HL-60/S4 (cell line): ENCODE results near the gene ATF5.

ENCODE experiments used
- in situ Hi-C: fragments of 300-500 bp; cut with MboI; formaldehyde crosslinking; loops from 2 replicates; pipeline ENCODE4 v1.14.3; 2022; ENCODE audit warnings: low sequenced_read_pairs

Gene ATF5, protein sequence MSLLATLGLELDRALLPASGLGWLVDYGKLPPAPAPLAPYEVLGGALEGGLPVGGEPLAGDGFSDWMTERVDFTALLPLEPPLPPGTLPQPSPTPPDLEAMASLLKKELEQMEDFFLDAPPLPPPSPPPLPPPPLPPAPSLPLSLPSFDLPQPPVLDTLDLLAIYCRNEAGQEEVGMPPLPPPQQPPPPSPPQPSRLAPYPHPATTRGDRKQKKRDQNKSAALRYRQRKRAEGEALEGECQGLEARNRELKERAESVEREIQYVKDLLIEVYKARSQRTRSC

DNA sequence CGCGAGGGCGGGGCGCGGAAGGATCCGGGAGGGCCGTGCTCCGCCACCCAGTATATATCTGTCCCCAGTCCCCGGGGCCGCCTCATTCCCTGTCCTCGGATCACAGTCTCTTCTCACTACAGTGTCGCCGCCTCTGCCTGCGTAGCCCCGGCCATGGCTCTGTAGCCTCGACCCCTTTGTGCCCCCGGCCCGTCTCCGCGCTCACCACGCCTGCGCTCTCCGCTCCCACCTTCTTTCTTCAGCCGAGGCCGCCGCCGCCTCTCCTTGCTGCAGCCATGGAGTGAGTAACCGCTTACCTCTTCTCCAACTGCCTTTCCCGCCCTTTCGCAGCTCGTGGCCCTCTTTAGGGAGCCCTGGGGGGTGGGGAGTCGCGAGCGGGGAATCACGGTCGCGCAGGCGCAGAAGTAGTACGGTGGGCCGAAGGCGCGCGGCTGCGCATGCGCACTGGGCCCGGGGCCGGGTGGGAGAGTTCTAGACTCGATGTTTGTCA lies at the start of gene ATF5, which contains the start of gene NUP62:
Gene ATF5 (plus strand): TSS at position 85 of the 490 bp plus-strand sequence. CDS start 1,646 bp downstream, outside the sequence.
Gene NUP62 (minus strand): TSS at position 384 of the 490 bp plus-strand sequence. CDS start 19,697 bp downstream, outside the sequence.
- in situ Hi-C loops = no loop called here

DNA sequence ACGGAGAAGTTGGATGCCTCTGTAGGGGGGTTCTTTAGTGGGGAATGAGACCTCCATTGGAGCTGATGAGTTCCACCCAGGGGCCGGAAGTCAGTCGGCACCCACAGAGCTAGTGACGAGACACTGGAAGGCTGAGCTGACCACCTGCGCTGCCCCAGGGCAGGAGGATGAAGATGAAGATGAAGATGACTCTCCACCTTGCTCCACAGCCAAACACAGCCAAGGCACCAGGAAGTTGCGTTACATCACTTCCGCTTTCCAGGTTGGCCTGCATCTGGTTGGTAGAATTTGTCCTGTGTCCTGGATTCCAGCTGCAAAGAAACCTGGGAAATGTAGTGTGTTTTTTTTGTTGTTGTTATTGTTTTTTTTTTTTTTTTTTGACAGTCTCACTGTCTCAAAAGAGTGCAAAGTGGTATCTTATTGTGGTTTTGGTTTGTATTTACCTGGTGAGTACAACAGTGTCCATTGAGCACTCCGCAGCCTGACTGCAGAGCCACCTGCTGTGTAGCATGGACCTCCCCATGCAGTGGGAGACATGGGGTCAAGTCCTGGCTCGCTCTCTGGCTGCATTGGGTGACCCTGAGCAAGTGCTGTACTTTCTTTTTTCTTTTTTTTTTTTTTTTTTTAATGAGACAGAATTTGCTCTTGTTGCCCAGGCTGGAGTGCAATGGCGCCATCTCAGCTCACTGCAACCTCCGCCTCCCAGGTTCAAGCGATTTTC lies 49.6 kb upstream of the ATF5 start:
- in situ Hi-C loops = no loop called here

DNA sequence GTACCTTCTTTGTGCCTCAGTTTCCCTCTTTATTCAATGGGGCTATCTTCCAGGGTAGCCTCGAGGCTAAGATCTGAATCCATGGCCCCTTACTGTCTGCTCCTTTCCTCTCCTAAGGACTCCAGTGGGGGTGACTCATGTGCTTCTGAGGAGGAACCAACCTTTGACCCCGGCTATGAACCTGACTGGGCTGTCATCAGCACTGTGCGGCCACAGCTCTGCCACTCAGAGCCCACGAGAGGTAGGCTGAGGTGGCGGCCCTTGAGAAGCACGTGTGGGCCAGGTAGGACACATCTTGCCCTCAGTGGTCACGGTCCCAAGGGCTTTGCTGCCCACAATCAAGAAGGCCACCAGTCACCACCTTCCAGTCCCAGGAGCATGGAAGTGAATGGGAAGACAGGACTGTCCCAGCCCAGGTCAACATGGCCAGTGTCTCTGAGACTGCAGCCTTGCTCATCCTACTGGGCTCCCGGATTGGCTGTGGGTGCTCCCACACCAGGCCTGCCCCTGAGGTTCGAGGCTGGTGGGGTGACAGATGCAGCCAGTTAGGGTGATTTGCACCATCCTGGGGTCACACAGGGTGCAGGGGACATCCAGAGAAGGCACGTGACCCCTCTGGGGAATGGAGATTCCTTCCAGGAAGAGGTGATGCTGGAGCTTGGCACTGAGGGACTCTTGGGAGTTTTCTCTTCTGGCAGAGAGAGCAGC lies 48.7 kb upstream of the ATF5 start:
- in situ Hi-C loops = no loop called here

DNA sequence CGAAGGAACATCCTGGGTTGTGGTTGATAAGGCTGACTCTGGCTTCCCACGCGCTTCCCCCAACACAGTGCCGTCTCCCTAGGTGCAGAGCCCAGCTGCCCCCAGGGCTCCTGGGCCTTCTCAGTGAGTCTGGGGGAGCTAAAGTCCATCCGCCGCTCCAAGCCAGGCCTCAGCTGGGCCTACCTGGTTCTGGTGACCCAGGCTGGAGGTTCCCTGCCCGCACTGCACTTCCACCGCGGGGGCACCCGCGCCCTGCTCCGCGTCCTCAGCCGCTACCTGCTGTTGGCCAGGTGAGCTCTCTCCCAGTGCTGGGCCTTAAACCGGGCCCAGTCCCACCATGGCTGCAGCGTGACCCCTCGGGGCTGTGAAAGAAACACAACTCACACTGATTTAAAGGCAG lies 47.8 kb upstream of the ATF5 start:
- in situ Hi-C loops = no loop called here

DNA sequence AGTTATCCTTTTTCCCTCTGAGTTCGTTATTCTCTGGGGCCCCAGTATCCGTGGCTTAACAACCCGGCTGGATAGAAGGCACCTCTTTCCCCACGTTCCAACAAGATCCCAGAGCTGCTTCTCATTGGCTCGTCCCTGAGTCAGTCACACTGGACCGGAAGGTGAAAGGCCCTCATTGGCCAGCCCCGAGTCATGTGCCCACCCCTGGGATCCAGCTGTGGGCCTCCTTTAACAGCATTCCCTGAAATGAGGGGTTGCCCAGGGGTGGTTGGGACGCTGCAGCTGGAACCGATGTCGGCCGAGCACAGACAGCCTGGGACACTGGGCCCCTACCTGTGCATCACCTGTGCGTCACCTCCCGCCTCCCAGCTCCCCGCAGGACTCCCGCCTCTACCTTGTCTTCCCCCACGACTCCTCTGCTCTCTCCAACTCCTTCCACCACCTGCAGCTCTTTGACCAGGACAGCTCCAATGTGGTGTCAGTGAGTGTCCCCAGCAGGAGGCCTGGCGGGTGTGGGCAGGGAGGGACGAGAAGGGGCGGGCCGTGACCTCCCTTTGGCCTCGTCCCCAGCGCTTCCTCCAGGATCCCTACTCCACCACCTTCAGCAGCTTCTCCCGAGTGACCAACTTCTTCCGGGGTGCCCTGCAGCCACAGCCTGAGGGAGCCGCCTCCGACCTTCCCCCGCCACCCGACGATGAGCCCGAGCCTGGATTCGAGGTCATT lies 47.2 kb upstream of the ATF5 start:
- in situ Hi-C loops = no loop called here

DNA sequence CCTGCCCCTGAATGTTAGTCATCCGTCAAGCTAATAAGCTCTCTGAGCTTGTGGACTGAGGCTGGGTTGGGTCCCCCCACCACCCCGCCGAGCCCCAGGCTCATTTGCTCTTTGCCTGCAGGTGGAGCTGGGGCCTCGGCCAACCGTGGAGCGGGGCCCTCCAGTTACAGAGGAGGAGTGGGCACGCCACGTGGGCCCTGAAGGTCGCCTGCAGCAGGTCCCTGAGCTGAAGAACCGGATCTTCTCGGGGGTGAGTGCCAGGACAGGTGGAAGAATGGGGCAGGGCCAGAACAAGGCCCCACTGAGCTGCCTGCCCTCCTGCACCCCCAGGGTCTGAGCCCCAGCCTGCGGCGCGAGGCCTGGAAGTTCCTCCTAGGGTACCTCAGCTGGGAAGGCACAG lies 46.4 kb upstream of the ATF5 start:
- in situ Hi-C loops = no loop called here

DNA sequence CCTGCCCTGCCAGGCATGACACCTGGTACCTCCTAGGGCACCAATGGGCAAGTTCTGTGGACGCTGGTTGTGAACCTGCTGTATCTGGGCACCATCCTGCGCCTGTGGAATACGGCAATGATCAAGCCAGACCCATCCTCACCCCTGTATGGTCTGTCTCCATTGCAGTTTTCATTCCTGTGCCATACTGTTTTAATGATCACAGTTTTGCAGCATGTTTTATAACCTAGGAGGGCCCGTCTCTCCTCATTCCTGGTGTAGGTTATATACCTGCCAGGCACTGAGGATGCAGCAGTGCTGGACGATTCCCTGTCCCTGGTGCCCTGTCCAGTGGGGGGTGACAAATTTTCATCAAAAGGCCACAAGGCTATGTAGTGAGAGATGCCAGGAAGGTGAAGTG lies 45.9 kb upstream of the ATF5 start:
- in situ Hi-C loops = no loop called here

DNA sequence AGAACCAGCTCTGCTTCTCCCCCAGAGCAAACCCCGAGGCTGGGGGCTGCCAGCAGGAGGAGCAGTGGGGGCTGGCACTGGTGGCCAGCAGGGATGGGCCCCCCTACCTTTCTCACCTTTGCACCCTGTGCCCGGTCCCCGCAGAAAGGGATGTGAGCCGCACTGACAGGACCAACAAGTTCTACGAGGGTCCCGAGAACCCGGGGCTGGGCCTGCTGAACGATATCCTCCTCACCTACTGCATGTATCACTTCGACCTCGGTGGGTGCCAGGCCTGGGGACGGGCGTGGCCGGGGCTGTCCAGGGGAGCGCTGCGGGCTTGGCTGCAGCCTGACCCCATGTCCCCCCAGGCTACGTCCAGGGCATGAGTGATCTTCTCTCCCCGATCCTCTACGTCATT lies 44.9 kb upstream of the ATF5 start:
- in situ Hi-C loops = no loop called here

DNA sequence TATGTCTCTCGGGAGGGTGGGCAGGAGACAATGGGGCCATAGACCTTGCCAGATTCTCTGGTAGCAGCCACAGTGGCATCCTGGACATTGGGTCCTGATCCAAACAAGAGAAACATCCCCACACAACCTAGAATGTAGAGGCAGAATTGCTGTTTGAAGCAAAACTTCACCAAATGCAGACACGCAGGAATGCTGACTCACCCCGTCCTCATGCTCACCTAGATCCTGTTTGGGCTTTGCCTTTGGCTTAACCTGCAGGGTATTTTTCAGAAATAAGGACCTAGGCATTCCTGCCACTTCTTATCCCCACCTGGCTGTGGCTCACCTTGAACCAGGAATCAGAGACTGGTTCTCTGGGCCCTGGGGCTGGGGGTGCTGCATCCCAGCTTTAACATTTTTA lies 44.2 kb upstream of the ATF5 start:
- in situ Hi-C loops = no loop called here

DNA sequence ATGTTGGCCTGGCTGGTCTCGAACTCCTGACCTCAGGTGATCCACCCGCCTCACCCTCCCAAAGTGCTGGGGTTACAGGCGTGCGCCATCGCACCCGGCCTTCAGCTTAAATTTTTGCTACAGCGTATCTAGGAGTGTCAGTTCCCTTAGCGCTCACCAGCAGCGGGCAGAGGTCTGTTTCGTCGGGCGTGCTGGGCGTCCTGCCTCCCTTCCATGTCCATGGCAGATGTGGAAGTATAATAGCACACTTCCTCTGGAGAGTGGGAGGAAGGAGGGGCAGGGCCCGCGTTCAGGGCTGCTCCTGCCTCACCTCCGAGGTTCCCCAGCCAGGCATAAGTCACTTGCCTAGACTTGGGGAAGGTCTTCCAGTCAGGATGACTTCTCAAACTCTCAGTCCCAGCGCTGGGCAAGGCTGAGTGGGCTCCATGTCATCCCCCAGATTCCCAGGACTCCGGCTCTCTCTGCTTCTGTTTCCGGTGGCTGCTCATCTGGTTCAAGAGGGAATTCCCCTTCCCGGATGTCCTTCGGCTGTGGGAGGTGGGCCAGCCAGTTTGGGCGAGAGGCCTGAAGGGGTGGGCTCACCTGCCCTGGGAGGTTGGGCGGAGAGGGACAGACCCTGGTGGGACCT lies 41.9 kb upstream of the ATF5 start:
- in situ Hi-C loops = no loop called here

DNA sequence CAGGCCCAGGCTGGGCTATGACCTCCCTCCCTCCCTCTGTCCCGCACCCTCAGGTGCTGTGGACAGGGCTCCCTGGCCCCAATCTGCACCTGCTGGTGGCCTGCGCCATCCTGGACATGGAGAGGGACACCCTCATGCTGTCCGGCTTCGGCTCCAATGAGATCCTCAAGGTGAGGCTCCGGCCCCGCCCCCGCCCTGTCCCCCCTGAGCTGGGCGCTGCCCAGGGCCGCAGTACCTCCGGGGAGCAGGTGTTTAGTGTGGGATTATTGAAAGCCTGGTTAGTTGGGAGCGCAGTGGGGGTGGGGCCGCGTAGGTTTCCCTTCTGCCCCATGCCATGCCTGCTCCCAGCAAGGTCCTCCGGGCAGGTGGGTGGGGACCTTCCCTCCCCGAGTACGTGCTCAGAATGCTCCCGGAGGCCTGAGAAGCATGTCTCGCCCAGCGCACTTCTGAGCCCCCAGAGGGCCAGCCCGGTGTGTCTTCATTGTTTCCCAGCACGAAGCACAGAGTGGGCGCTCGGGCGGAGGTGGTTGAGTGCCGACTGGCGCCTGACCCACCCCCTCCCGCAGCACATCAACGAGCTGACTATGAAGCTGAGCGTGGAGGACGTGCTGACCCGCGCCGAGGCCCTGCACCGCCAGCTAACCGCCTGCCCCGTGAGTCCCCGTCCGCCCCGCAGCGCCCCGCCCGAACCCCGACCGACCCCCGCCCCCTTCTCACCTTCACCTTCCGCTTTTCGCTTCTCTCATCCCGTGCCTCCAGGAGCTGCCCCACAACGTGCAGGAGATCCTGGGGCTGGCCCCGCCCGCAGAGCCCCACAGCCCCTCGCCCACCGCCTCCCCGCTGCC lies 41.1 kb upstream of the ATF5 start:
- in situ Hi-C loops = no loop called here

DNA sequence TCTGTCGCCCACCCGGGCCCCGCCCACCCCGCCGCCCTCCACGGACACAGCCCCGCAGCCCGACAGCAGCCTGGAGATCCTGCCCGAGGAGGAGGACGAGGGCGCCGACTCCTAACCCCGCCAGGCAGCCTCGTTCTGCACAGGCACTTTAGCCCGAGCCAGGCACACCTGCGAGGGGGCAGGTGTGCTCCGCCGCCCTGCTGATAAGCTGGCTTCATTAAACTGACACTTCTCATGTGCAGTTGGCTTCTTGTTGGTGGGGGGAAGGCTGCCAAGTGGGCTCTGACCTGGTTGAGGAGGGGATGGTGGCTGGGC lies 40.5 kb upstream of the ATF5 start:
- in situ Hi-C loops = no loop called here

DNA sequence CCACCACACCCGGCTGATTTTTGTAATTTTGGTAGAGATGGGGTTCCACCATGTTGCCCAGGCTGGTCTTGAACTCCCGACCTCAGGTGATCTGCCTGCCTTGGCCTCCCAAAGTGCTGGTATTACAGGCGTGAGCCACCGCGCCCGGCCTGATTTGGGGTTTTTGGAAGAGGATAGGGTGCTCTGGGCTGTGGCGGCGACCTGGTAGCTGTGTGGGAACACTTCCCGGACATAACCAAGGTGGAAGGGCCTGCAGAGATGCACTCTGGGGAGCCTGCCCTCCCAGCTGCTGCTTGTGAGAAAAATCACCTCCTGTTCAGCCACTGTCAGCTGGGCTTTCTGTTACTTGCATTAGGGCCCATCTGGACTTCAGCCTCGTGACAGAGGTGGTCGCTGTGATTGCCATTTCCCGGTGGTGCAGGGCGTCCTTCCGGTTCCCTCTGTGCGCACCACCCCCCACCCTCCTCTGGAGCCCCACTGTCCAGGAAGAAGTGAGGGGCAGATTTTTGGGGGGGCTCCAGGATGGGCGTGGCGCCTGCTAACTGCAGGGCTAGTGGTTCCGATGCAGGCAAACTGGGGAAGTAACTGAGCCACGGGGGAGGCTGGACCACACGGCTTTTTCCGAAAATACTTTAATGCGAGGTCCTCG lies 39.8 kb upstream of the ATF5 start:
- in situ Hi-C loops = no loop called here

DNA sequence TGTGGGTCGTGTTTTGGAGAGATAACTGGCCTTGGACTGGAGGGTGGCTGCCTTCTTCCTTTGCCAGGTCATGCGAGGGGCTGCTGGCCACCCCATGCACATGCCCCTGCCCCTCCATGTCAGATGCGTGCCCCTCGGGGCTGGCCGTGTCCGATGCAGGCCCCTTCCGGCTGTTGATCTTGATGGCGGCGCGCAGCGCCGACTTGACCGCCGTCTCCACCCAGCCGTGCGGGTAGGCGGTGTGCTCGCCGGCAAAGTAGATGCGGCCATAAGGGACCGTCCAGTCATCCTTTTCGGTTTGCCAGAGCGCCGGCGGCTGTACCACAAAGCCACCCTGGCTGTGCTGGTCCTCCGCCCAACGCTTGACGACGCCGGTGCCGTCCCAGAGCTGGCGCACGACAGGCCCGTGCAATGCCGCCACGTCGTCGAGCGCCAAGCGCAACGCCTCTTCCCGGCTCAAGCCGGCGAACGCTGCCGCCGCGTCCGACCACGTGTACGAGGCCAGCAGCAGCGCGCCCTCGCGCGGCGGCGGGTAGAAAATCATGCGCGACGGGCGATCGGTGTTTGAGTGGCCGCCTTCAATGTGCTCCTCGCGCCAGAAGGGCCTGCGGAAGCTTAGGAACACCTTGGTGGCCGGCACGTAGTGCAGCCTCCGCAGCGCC lies 39.2 kb upstream of the ATF5 start:
- in situ Hi-C loops = no loop called here

DNA sequence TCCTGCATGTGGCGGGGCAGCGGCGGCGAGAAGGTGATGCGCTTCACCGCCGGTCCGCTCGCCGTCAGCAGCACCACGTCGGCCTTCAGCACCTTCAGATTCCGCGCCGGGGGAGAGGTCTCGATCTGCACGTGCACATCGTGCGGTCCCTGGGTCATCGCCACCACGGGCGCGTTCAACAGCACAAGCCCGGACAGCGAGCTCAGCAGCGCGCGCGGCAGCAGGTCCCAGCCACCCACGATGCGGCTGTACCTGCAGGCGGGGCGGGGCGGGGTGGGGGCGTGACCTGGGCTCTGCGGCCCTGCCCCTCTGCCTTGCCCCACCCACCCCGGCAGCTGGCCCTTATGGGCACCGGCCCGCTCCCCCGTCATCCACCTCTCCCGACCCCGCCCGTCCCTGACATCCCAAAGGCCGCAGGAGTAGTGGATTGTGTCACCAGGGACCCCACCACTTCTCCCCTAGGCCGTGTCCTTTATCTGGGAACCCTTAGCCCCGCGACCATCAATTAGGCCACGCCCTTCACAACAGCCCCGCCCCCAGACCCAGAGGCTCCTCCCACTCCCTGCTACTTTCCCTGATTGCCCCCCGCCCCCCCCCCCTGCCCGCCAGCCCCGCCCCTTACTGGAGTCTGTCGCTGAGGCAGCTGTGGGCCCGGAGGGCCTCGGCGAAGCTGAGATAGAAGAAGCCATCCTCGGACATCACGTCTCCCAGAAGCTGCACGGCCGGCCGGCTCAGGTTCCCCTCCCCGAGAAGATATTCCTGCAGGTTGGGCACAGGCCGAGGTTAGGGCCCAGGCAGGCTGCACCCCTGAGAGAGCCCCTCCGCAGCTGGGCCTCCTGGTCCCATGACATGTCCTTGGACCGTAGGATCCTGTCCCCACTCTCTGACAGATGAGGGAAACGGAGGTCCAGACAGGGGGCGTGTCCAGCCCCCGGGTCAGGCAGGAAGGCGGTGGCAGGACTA lies 38.4 kb upstream of the ATF5 start:
- in situ Hi-C loops = no loop called here

DNA sequence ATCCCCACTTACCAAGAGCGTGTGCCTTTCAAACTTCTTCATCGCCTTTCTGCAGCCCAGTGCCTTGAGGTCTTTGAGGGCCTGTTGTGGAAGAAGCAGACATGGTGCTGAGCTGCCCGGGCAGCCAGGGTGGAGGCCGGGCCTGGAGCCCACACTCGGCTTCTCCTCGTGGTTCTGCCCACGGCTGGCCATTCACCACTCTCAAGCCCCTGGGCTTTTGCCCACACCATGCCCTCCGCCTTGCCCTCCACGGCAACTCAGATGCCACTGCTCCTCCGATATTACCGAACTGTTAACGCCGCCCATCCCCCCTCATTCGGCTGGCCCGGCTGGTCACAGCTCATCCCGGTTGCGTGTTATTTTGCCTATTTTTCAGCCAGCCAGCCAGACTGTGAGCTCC lies 37.6 kb upstream of the ATF5 start:
- in situ Hi-C loops = no loop called here

DNA sequence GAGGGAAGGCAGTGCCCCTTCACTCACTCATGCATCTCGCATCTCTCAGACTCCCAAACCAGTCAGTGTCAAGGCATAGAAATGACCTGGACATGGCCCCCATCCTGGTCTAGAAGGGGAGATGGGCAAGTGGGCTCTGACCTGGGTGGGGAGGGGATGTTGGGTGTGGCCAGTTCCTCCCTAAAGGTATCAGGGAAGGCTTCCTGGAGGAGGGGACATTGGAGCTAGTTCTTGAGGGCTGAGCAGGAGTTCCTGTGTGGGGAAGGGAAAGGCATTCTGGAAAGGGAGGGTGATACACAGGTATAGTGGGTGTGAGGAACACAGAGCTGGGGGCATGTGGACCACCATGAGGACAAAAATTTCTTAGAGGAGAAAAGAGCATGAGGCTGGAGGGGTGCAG lies 36.3 kb upstream of the ATF5 start:
- in situ Hi-C loops = no loop called here
